Measurements from ENCODE around the gene ENG.

DNA sequence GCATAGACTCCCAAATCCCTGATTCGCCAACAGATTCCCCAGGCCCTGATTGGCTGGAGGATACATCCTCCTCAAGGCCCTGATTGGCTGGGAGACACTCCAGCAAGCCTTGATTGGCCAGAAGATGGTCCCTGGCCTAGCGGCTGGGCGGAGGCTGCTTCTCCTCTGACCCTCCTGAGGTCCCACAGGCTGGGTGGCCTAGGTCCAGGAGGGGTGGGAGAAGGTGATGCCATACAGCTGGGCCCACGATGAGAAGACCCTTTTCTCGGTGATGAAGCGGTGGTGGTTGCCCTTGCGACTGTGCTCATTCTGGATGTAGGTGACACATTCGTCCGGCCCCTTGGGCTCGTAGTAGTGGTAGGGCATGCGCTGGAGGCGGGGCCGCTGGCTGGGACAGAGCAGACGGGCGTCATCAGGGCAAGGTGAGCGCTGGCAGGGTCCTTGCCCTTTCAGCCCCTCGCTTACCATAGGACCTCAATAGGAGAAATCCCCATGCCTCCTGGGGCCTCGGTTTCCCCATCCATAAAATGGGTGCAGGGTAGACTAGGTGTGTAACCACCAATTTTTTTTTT is 32.0 kb upstream of the ENG start:
- TF ChIP-seq, protein P1, sequence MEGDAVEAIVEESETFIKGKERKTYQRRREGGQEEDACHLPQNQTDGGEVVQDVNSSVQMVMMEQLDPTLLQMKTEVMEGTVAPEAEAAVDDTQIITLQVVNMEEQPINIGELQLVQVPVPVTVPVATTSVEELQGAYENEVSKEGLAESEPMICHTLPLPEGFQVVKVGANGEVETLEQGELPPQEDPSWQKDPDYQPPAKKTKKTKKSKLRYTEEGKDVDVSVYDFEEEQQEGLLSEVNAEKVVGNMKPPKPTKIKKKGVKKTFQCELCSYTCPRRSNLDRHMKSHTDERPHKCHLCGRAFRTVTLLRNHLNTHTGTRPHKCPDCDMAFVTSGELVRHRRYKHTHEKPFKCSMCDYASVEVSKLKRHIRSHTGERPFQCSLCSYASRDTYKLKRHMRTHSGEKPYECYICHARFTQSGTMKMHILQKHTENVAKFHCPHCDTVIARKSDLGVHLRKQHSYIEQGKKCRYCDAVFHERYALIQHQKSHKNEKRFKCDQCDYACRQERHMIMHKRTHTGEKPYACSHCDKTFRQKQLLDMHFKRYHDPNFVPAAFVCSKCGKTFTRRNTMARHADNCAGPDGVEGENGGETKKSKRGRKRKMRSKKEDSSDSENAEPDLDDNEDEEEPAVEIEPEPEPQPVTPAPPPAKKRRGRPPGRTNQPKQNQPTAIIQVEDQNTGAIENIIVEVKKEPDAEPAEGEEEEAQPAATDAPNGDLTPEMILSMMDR (IDR thresholded peaks at IDR 0.05) = no peak
- no peak for TF ChIP-seq POLR2A (IDR thresholded peaks at IDR 0.05)
